HepG2 (cell line): ENCODE measurements around the gene TRAPPC12. TPM values are rescaled to one million over a fixed set of nuclear protein-coding genes. Genes with fewer than 3 reads are reported as not detected.

Source experiments
- KMT2A ChIP-seq: sonication (generic); formaldehyde crosslinking; IDR thresholded peaks from 2 replicates; pipeline ENCODE4 v1.4.0; 2020; ENCODE audit warnings: missing genetic modification reagents
- NPAS2 ChIP-seq: sonication (generic); formaldehyde crosslinking; IDR thresholded peaks from 2 replicates; pipeline ENCODE4 v1.8.0; 2022; ENCODE audit warnings: mild to moderate bottlenecking, missing genetic modification reagents, borderline replicate concordance
- PBX3 ChIP-seq: sonication (generic); formaldehyde crosslinking; IDR thresholded peaks from 2 replicates; pipeline ENCODE4 v1.8.1; 2023; ENCODE audit warnings: missing genetic modification reagents, inconsistent platforms, borderline replicate concordance
- PCBP2 ChIP-seq: fragments of 200-400 bp; formaldehyde crosslinking; optimal IDR thresholded peaks from 2 replicates; pipeline ENCODE3; 2018; ENCODE audit warnings: low read length, low read depth; ENCODE audit not compliant: poor library complexity, severe bottlenecking
- RBFOX2 ChIP-seq: fragments of 200-400 bp; formaldehyde crosslinking; IDR thresholded peaks from 2 replicates; pipeline ENCODE4 v1.6.1; 2017; ENCODE audit warnings: low read depth, mild to moderate bottlenecking, low read length
- RFX5 ChIP-seq: IDR thresholded peaks from 2 replicates; pipeline ENCODE4 v1.6.1; 2011; ENCODE audit warnings: low read depth, low read length, improper control_type of control experiment
- SIX1 ChIP-seq: sonication (generic); formaldehyde crosslinking; IDR thresholded peaks from 2 replicates; pipeline ENCODE4 v1.4.0; 2020; ENCODE audit warnings: missing genetic modification reagents, borderline replicate concordance
- SMYD3 ChIP-seq: sonication (generic); formaldehyde crosslinking; IDR thresholded peaks from 2 replicates; pipeline ENCODE4 v1.8.1; 2023; ENCODE audit warnings: mild to moderate bottlenecking, missing genetic modification reagents
- SNAPC5 ChIP-seq: sonication (generic); formaldehyde crosslinking; IDR thresholded peaks from 2 replicates; pipeline ENCODE4 v1.8.1; 2023; ENCODE audit warnings: mild to moderate bottlenecking, missing genetic modification reagents, borderline replicate concordance
- SOX5 ChIP-seq: IDR thresholded peaks from 2 replicates; pipeline ENCODE4 v1.6.1; 2016; ENCODE audit warnings: borderline replicate concordance
- STAT5B ChIP-seq: sonication (generic); formaldehyde crosslinking; IDR thresholded peaks from 2 replicates; pipeline ENCODE4 v1.4.0; 2020; ENCODE audit warnings: missing genetic modification reagents
- STAT6 ChIP-seq: sonication (generic); formaldehyde crosslinking; IDR thresholded peaks from 2 replicates; pipeline ENCODE4 v1.4.0; 2020; ENCODE audit warnings: missing genetic modification reagents, mild to moderate bottlenecking, borderline replicate concordance
- TSC22D2 ChIP-seq: sonication (generic); formaldehyde crosslinking; IDR thresholded peaks from 2 replicates; pipeline ENCODE4 v1.5.1; 2020; ENCODE audit warnings: missing genetic modification reagents, mild to moderate bottlenecking, borderline replicate concordance
- ZNF430 ChIP-seq: sonication (generic); formaldehyde crosslinking; IDR thresholded peaks from 2 replicates; pipeline ENCODE4 v1.9.0; 2021; ENCODE audit warnings: mild to moderate bottlenecking, missing genetic modification reagents
- ZNF546 ChIP-seq: sonication (generic); formaldehyde crosslinking; conservative IDR thresholded peaks from 2 replicates; pipeline ENCODE4 v1.8.1; 2023; ENCODE audit warnings: mild to moderate bottlenecking, missing genetic modification reagents
- ZNF572 ChIP-seq: sonication (generic); formaldehyde crosslinking; IDR thresholded peaks from 2 replicates; pipeline ENCODE4 v1.5.1; 2020; ENCODE audit warnings: mild to moderate bottlenecking, missing genetic modification reagents
- ZNF792 ChIP-seq: IDR thresholded peaks from 2 replicates; pipeline ENCODE4 v1.6.1; 2016
- ZNF878 ChIP-seq: sonication (generic); formaldehyde crosslinking; IDR thresholded peaks from 2 replicates; pipeline ENCODE4 v1.8.1; 2023; ENCODE audit warnings: mild to moderate bottlenecking, missing genetic modification reagents, moderate library complexity
- polyA plus RNA-seq, 8 experiments: library from polyadenylated mRNA; depleted of rRNA in 3 of 8; stranded (reverse) in 7 of 8; unstranded in 1 of 8; fragments of >200 nt; fragmentation: Illumina TruSeq in 4 of 8; extraction: Trizol in 4 of 8; gene quantifications; 2 replicates each; pipeline versions ENCODE4 v1.2.1 to v1.2.3, GENCODE V29; 2011 to 2016; ENCODE audit warnings: low read depth in 4 of 8, missing spikeins in 1 of 8, mixed read lengths in 1 of 8; ENCODE audit not compliant: insufficient read depth in 1 of 8
- total RNA-seq, 5 experiments: library from RNA; depleted of rRNA; stranded (reverse); fragments of >200 nt; fragmentation: Illumina TruSeq; extraction: Trizol; gene quantifications; 2 replicates each; pipeline ENCODE4 v1.2.3, GENCODE V29; 2016; ENCODE audit warnings: low read depth in 1 of 5
- TF ChIP-seq, protein P1 (sequence below): IDR thresholded peaks from 2 replicates; pipeline ENCODE4 v1.6.1; 2012; ENCODE audit warnings: low read length, improper control_type of control experiment
- TF ChIP-seq, protein P2 (sequence below): sonication (generic); formaldehyde crosslinking; IDR thresholded peaks from 2 replicates; pipeline ENCODE4 v1.8.0; 2022; ENCODE audit warnings: mild to moderate bottlenecking, missing genetic modification reagents, moderate library complexity
- TF ChIP-seq, protein P3 (sequence below): sonication (generic); formaldehyde crosslinking; conservative IDR thresholded peaks from 2 replicates; pipeline ENCODE4 v1.8.1; 2023; ENCODE audit warnings: missing genetic modification reagents

The TRAPPC12 gene
- total and polyA plus RNA-seq, 2 of the 13 experiments (the other 11 are each of a cell fraction or from before 2014, with no cell fraction given), result 46.4 to 97.7 TPM

DNA sequence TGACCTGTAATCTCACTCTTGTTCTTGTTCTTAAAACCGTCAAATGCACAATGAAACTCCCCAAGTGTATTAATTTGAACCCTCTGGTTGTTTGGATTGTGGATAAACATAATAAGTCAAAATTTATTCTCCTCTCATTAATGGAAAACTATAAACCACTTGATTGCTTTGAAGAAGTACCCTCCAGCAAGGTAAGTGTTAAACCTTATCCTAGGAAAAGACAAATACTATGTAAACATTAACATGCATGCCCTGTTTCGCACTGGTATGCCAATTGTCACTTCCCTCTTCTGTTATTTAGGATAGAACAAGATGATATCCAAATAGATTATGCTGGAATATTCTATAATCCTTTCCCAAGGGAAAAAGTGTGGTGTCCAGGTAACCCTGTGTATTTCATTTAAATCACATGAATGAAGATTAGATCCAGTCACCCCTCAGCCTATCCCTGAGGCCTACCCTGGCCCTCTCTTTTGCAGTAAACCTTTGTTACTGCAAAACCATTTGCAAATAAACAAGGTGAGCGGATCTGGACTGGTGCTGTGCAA lies 138.5 kb downstream of the TRAPPC12 start (continued):
- TF ChIP-seq, protein P1, sequence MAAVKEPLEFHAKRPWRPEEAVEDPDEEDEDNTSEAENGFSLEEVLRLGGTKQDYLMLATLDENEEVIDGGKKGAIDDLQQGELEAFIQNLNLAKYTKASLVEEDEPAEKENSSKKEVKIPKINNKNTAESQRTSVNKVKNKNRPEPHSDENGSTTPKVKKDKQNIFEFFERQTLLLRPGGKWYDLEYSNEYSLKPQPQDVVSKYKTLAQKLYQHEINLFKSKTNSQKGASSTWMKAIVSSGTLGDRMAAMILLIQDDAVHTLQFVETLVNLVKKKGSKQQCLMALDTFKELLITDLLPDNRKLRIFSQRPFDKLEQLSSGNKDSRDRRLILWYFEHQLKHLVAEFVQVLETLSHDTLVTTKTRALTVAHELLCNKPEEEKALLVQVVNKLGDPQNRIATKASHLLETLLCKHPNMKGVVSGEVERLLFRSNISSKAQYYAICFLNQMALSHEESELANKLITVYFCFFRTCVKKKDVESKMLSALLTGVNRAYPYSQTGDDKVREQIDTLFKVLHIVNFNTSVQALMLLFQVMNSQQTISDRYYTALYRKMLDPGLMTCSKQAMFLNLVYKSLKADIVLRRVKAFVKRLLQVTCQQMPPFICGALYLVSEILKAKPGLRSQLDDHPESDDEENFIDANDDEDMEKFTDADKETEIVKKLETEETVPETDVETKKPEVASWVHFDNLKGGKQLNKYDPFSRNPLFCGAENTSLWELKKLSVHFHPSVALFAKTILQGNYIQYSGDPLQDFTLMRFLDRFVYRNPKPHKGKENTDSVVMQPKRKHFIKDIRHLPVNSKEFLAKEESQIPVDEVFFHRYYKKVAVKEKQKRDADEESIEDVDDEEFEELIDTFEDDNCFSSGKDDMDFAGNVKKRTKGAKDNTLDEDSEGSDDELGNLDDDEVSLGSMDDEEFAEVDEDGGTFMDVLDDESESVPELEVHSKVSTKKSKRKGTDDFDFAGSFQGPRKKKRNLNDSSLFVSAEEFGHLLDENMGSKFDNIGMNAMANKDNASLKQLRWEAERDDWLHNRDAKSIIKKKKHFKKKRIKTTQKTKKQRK, result no peak
- TF ChIP-seq RBFOX2 (no peak), SMYD3 (CRISPR knock-in tag) (no peak), ZNF546 (CRISPR knock-in tag) (no peak), SNAPC5 (no peak), STAT6 (no peak), ZNF430 (CRISPR knock-in tag) (no peak), ZNF792 (peak; percentile 9; the same call in 1 of the 2 replicates), PBX3 (CRISPR knock-in tag) (no peak), KMT2A (CRISPR knock-in tag) (no peak), SOX5 (peak; percentile 34; the same call in 1 of the 2 replicates), STAT5B (CRISPR knock-in tag) (no peak), SIX1 (CRISPR knock-in tag) (no peak), ZNF878 (CRISPR knock-in tag) (no peak), NPAS2 (CRISPR knock-in tag) (no peak), TSC22D2 (CRISPR knock-in tag) (peak; percentile 13; the same call in 1 of the 2 replicates), PCBP2 (no peak), ZNF572 (CRISPR knock-in tag) (no peak), RFX5 (no peak)
- TF ChIP-seq, protein P2, sequence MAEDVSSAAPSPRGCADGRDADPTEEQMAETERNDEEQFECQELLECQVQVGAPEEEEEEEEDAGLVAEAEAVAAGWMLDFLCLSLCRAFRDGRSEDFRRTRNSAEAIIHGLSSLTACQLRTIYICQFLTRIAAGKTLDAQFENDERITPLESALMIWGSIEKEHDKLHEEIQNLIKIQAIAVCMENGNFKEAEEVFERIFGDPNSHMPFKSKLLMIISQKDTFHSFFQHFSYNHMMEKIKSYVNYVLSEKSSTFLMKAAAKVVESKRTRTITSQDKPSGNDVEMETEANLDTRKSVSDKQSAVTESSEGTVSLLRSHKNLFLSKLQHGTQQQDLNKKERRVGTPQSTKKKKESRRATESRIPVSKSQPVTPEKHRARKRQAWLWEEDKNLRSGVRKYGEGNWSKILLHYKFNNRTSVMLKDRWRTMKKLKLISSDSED, result no peak
- TF ChIP-seq, protein P3, sequence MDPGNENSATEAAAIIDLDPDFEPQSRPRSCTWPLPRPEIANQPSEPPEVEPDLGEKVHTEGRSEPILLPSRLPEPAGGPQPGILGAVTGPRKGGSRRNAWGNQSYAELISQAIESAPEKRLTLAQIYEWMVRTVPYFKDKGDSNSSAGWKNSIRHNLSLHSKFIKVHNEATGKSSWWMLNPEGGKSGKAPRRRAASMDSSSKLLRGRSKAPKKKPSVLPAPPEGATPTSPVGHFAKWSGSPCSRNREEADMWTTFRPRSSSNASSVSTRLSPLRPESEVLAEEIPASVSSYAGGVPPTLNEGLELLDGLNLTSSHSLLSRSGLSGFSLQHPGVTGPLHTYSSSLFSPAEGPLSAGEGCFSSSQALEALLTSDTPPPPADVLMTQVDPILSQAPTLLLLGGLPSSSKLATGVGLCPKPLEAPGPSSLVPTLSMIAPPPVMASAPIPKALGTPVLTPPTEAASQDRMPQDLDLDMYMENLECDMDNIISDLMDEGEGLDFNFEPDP (CRISPR knock-in tag), result no peak
